ENCODE data around the gene FAM171A1. TPM values are rescaled to one million over a fixed set of nuclear protein-coding genes. Genes with fewer than 3 reads are reported as not detected.
A peak's percentile ranks its signal among the peaks of the same experiment; 100 is the strongest.

FAM171A1 gene
- total and polyA plus RNA-seq, 7 donors: 4.3 to 29.0 (median 7.2) TPM

DNA sequence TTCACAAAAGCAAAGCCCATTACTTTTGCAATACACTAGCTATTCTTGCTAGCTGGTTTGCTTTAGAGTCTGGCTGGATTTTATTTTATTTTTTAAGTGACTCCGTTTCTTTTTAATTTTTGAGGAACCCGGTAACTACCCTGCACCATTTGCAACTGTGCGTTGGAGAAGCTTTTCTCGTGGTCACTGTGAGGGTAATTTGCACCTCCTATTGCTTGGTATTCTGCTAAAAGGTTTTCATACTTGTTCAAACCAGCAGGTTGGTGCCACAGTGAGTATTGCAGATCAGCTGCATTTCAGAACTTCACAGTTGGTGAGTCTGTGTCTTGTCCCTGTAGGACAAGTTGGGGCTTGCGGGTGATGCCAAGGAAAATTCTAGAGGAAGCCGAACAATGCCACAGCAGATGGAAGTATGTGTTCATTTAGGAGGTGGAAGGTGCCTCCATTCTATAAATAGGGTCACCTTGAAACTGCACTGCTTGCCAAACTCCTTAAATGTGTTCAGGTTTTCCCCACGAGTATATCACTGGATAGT is 198.7 kb downstream of the FAM171A1 start:
- TF ChIP-seq, protein P1, sequence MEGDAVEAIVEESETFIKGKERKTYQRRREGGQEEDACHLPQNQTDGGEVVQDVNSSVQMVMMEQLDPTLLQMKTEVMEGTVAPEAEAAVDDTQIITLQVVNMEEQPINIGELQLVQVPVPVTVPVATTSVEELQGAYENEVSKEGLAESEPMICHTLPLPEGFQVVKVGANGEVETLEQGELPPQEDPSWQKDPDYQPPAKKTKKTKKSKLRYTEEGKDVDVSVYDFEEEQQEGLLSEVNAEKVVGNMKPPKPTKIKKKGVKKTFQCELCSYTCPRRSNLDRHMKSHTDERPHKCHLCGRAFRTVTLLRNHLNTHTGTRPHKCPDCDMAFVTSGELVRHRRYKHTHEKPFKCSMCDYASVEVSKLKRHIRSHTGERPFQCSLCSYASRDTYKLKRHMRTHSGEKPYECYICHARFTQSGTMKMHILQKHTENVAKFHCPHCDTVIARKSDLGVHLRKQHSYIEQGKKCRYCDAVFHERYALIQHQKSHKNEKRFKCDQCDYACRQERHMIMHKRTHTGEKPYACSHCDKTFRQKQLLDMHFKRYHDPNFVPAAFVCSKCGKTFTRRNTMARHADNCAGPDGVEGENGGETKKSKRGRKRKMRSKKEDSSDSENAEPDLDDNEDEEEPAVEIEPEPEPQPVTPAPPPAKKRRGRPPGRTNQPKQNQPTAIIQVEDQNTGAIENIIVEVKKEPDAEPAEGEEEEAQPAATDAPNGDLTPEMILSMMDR (IDR thresholded peaks at IDR 0.05): no peak
- TF ChIP-seq EP300 (IDR thresholded peaks at IDR 0.05) (no peak), POLR2A (IDR thresholded peaks at IDR 0.05) (no peak), POLR2AphosphoS5 (IDR thresholded peaks at IDR 0.05) (no peak)
- Histone ChIP-seq H3K27ac (no peak overlapping the region), H3K9me3 (no peaks in the 10 kb centered on the region), H3K27me3 (no peaks in the 10 kb centered on the region), H3K36me3 (no peaks in the 10 kb centered on the region), H3K4me1 (peaks cover 0 to 9% (median 4%) of the 10 kb centered on the region in 4 donors), H3K4me3 (no peak overlapping the region)
- no peak for DNase-seq
- WGBS, 2 donors: 90% methylated on average over 7 of the region's 7 CpGs
- intact Hi-C loops (cut with DNase I): no loop called here

DNA sequence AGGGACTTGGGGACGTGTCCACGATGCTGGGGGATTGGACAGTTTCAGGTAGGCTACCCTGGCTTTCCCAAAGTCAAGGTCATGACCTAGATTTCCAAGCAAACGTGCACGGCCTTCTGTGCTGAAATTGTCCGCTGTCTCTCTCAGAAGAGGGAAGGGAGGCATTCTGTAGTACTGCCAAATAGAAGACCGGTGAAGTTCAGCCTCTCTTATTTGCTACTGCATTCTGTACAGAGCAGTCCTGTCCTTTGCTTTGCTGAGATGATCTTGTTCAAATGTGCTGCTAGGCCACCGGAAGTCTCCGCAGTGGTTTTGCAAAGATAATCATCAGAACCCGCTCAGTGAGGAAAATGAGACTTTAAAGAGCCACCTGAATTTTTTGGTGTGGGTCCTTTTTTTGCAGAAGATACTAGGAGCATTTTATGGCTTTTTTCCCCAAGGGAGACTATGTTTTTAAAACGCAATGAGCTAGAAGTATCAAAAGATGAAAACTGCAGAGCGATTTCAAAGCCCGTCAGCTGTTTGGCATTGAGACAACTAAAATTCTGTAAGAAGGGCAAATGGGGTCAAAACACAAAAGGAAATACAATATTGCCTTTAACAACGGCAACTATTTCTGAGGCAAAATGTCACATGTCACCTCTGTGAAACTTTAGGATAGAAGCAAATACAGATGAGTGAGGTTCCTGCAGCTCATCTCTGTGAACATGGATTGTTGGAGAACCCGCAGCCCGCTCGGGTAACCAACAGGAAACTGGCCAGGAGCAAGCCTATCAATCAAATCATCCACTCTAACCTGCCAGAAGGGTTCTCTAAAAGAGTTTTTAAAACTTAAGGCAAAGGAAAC is 201.3 kb downstream of the FAM171A1 start:
- Histone ChIP-seq H3K4me3 (no peak overlapping the region), H3K27ac (peak overlapping the region; percentile 56 to 72 (median 68))

DNA sequence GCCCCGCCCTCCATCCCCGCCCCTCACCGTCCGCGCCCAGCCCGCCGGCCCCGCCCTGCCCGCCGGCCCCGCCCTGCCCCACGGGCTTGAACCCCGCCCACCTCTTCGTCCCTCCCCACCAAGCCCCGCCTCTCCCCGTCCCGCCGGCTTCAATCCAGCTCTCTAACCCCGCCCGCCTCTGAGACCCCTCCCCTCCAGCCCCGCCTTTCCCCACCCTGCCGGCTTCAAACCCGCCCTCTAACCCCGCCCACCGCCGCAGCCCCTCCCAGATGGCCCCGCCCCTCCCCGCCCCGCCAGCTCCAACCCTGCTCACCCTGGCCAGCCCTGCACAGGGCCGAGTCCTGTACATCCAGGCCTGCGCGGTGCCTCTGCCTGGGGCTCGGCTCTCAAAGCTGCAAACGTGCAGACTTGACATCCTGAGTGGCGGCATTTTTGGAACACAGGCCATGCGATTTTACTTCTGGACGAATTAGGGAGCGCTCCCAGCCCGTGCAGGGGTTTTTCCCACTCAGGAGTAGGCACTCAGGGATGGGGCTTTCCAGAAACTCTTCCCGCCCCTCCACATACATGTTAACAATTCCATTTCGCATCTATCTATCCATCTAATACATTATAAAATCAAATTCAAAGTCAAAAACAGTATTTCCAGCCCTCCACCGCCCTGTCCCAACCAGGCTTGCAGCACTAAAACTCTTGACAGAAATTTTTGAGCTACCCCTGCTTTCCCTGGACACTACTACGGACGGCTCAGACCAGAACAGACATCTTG is 202.1 kb downstream of the FAM171A1 start:
- 9 to 13% methylated on average over 33 to 42 of the region's 44 CpGs for WGBS, 2 donors
- intact Hi-C loops (cut with DNase I): loop anchor here (1.0 to 5.0 kb wide), 4 partner anchors 72 to 567 kb away; partner anchors contain the start of genes RPP38 and SUV39H2
- peak overlapping the region; percentile 56 to 72 (median 68) for H3K27ac ChIP-seq
- peaks cover 0 to 22% (median 13%) of the 10 kb centered on the region in 4 donors for H3K4me1 ChIP-seq
- no peaks in the 10 kb centered on the region for H3K27me3 ChIP-seq
- peak; percentile 99 for DNase-seq
- TF ChIP-seq EP300 (IDR thresholded peaks at IDR 0.05): no peak
- TF ChIP-seq POLR2AphosphoS5 (IDR thresholded peaks at IDR 0.05): peak in 2 of 4 donors; percentile 24 to 79
- TF ChIP-seq, protein P1 (IDR thresholded peaks at IDR 0.05): no peak
- H3K4me3 ChIP-seq: peak overlapping the region in 2 of 4 donors; percentile 21 to 30
- H3K9me3 ChIP-seq: no peaks in the 10 kb centered on the region
- H3K36me3 ChIP-seq: no peaks in the 10 kb centered on the region

More for the DNA sequence above, 201.3 kb downstream of the FAM171A1 start:
- TF ChIP-seq, protein P1 (IDR thresholded peaks at IDR 0.05): no peak
- TF ChIP-seq EP300 (IDR thresholded peaks at IDR 0.05) (no peak), POLR2A (IDR thresholded peaks at IDR 0.05) (no peak), POLR2AphosphoS5 (IDR thresholded peaks at IDR 0.05) (no peak)
- no peaks in the 10 kb centered on the region for H3K9me3 ChIP-seq
- no peaks in the 10 kb centered on the region for H3K36me3 ChIP-seq
- DNase-seq: peak; percentile 62
- 38 to 76% methylated on average over 16 of the region's 16 CpGs for WGBS, 2 donors
- no peaks in the 10 kb centered on the region for H3K27me3 ChIP-seq
- peaks cover 0 to 22% (median 13%) of the 10 kb centered on the region in 4 donors for H3K4me1 ChIP-seq
- intact Hi-C loops (cut with DNase I): loop anchor here (2.0 to 5.0 kb wide), 3 partner anchors 73 to 567 kb away; partner anchors contain the start of genes RPP38 and SUV39H2

DNA sequence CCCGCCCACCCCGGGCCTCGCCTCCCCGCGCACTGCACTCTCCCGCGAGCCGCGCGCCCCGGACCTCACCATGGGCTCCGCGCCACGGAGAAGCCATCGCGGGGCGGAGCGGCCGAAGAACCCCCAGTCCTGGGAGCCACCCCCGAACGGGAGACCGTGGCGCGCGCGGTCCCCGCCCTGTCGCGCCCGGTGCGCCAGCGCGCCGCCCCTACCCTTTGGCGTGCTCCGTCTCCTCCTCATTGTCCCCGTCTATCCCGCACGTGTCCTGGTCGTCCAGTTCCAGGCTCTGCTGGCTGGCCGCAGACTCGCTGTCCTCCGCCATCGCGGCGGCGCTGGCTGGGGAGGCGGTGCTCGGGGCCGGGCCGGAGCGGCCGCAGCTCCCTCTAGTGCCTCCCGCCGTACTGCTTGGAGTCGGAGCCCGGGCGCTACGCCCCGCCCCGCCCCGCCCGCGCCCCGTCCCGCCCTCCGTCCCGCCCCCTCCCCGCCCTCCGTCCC is 202.8 kb downstream of the FAM171A1 start, which contains the start of gene NMT2:
Gene NMT2 (minus strand): TSS at position 403 of the 495 bp plus-strand sequence. CDS start 81 bp downstream, at position 322.
- TF ChIP-seq POLR2AphosphoS5 (IDR thresholded peaks at IDR 0.05): peak; percentile 96 to 99 (median 98)
- TF ChIP-seq, protein P1 (IDR thresholded peaks at IDR 0.05): peak in 3 of 4 experiments; percentile 8 to 31 (median 14)
- no peak for TF ChIP-seq EP300 (IDR thresholded peaks at IDR 0.05)
- TF ChIP-seq POLR2A (IDR thresholded peaks at IDR 0.05): peak; percentile 80 to 81
- no peaks in the 10 kb centered on the region for H3K9me3 ChIP-seq
- no peaks in the 10 kb centered on the region for H3K27me3 ChIP-seq
- H3K36me3 ChIP-seq: no peaks in the 10 kb centered on the region
- 1% methylated on average over 69 to 70 of the region's 70 CpGs for WGBS, 2 donors
- intact Hi-C loops (cut with DNase I): loop anchor here (1.0 to 5.0 kb wide), 4 partner anchors 72 to 566 kb away; partner anchors contain the start of genes RPP38 and SUV39H2
- H3K4me1 ChIP-seq: peaks cover 0 to 22% (median 15%) of the 10 kb centered on the region in 4 donors
- peak within 1 kb of the TSS; percentile 65 to 98 (median 88) for H3K4me3 ChIP-seq
- DNase-seq: no peak
- H3K27ac ChIP-seq: peak within 1 kb of the TSS; percentile 90 to 96 (median 94)
